ENCODE measurements around the gene FAM210A. TPM values are rescaled to one million over a fixed set of nuclear protein-coding genes. Genes with fewer than 3 reads are reported as not detected.

FAM210A gene
- total and polyA plus RNA-seq, 2 of the 4 experiments (the other 2 are of a cell fraction): 9.8 to 25.3 TPM

GRCh38 chr18:13712400-13713131 lies 13.8 kb downstream of the FAM210A start:
- Histone ChIP-seq H3K4me1 (ENCODE audit: control insufficient read depth, insufficient read depth, low read length) (no peaks in the 10 kb centered on the region), H3K23ac (ENCODE audit: low read depth, low read length) (no peak overlapping the region), H3K56ac (ENCODE audit: extremely low read depth, insufficient read depth, low read length) (no peak overlapping the region), H2BK15ac (ENCODE audit: low read depth, low read length) (no peak overlapping the region), H2BK20ac (ENCODE audit: low read depth, low read length) (no peak overlapping the region), H2BK120ac (ENCODE audit: low read depth, low read length) (no peak overlapping the region), H2AK9ac (replicated peaks; ENCODE audit: low read depth, low read length, poor library complexity) (no peak overlapping the region), H3K4me3 (ENCODE audit: insufficient read depth, low read depth, low read length) (no peak overlapping the region), H2BK5ac (ENCODE audit: low read depth, low read length, poor library complexity, severe bottlenecking) (no peak overlapping the region), H3K9me3 (ENCODE audit: control insufficient read depth, insufficient read depth, low read length) (no peaks in the 10 kb centered on the region), H3K18ac (ENCODE audit: low read depth, low read length) (no peak overlapping the region), H3K27me3 (ENCODE audit: control insufficient read depth, insufficient read depth, low read length) (no peaks in the 10 kb centered on the region), H3K4ac (ENCODE audit: low read depth, low read length) (no peak overlapping the region), H3K9ac (ENCODE audit: low read depth, low read length) (no peak overlapping the region), H4K20me1 (ENCODE audit: insufficient read depth, low read length) (peaks cover 15% of the 10 kb centered on the region), H4K91ac (ENCODE audit: insufficient read depth, low read depth, low read length) (no peak overlapping the region), H4K8ac (ENCODE audit: low read depth in 2 of 2, low read length in 2 of 2) (no peak overlapping the region), H3K14ac (replicated peaks; ENCODE audit: low read depth, low read length) (no peak overlapping the region), H2AK5ac (ENCODE audit: low read depth, low read length) (no peak overlapping the region), H3K79me1 (ENCODE audit: low read depth in 1 of 2, low read length in 2 of 2) (peaks cover 36 to 55% of the 10 kb centered on the region in 2 experiments), H3K4me2 (ENCODE audit: low read depth, low read length) (no peak overlapping the region), H3K27ac (ENCODE audit: insufficient read depth, low read length) (no peak overlapping the region), H3K36me3 (ENCODE audit: control insufficient read depth, insufficient read depth, low read length) (no peaks in the 10 kb centered on the region), H4K5ac (ENCODE audit: low read depth, low read length) (no peak overlapping the region), H3K9me1 (ENCODE audit: insufficient read depth, low read length) (no peaks in the 10 kb centered on the region; the same call in 1 of the 2 replicates), H2AFZ (replicated peaks; ENCODE audit: low read length, poor library complexity) (no peak overlapping the region)
- ChIA-PET POLR2A (ENCODE audit: unreplicated experiment) (no interaction called here), CTCF (no interaction called here)
- no CpG with 5 or more reads among the region's 8 CpGs for WGBS, 2 experiments (ENCODE audit: extremely low coverage in 2 of 2, insufficient read length in 1 of 2)
- TF ChIP-seq CEBPB (IDR thresholded peaks at IDR 0.05; ENCODE audit: low read depth, low read length) (no peak), MAZ (IDR thresholded peaks at IDR 0.05; ENCODE audit: borderline replicate concordance, low read depth, low read length) (no peak), RAD21 (IDR thresholded peaks at IDR 0.05; ENCODE audit: low read length) (no peak), NFE2L2 (IDR thresholded peaks at IDR 0.05; ENCODE audit: low read depth, low read length) (no peak), ELK1 (IDR thresholded peaks at IDR 0.05; ENCODE audit: borderline replicate concordance, low read depth, low read length) (no peak), CHD1 (IDR thresholded peaks at IDR 0.05; ENCODE audit: low read depth, low read length) (no peak), MAFK (IDR thresholded peaks at IDR 0.05; ENCODE audit: low read depth, low read length) (no peak), CTCF (conservative IDR thresholded peaks at IDR 0.05; ENCODE audit: low read depth, low read length) (no peak), RFX5 (IDR thresholded peaks at IDR 0.05; ENCODE audit: low read depth, low read length) (no peak), POLR2A (IDR thresholded peaks at IDR 0.05; ENCODE audit: low read depth, low read length) (no peak), MXI1 (IDR thresholded peaks at IDR 0.05; ENCODE audit: borderline replicate concordance, low read depth, low read length) (no peak)
- no peak for DNase-seq
- no peak for ATAC-seq (ENCODE audit: low read depth)
- in situ Hi-C loops (cut with MboI; ENCODE audit: low sequenced_read_pairs): no loop called here
- dilution Hi-C loops (cut with HindIII; ENCODE audit: low sequenced_read_pairs, unreplicated experiment): no loop called here
- BruUV-seq (replicated peaks): no TSS peak
- intact Hi-C loops (cut with micrococcal nuclease): no loop called here

Measured in IMR-90 (cell line).